SK-N-SH (cell line): ENCODE results near the gene HOXA5. TPM values are rescaled to one million over a fixed set of nuclear protein-coding genes. Genes with fewer than 3 reads are reported as not detected.
A peak's percentile ranks its signal among the peaks of the same experiment; 100 is the strongest.

Experiments
- CTCF ChIA-PET: fragments of 300-600, 350-600 bp; formaldehyde crosslinking; extraction: SDS; loops from one replicate; lab custom pipeline; 2021; lab: Yijun Ruan, JAX
- POLR2A ChIA-PET: fragments of 350-600 bp; sonication (Branson Sonifier 250); formaldehyde crosslinking; extraction: SDS; loops from one replicate; lab custom pipeline; 2020; ENCODE audit warnings: antibody characterized with exemption, inconsistent platforms; lab: Yijun Ruan, JAX
- DNase-seq: peaks from one replicate; pipeline ENCODE4 v3.0.0; 2012
- H2AFZ ChIP-seq: fragments of 200-600 bp; sonication (generic); 2 replicates; pipeline ENCODE4 v1.8.1; 2016; ENCODE audit warnings: antibody characterized with exemption, mild to moderate bottlenecking, low read depth
- H3F3A ChIP-seq: fragments of 200-600 bp; sonication (generic); replicated peaks from 2 replicates; pipeline ENCODE3; 2016; ENCODE audit warnings: antibody characterized with exemption, mild to moderate bottlenecking; ENCODE audit not compliant: insufficient read depth
- H3K27ac ChIP-seq, 2 experiments: fragments of 200-500 bp in 1 of 2; fragments of 200-600 bp in 1 of 2; sonication (Bioruptor generic) in 1 of 2; sonication (generic), shearing (Covaris generic) in 1 of 2; 2 replicates each; pipeline versions ENCODE4 v1.5.1 to v1.6.1; 2014 to 2016; ENCODE audit warnings: low read depth in 2 of 2, inconsistent platforms in 1 of 2, low read length in 1 of 2, mild to moderate bottlenecking in 1 of 2, mixed read lengths in 1 of 2
- H3K27me3 ChIP-seq: fragments of 200-600 bp; sonication (generic), shearing (Covaris generic); 2 replicates; pipeline ENCODE4 v1.6.1; 2016; ENCODE audit warnings: mixed run types; ENCODE audit not compliant: insufficient read depth
- H3K36me3 ChIP-seq, 2 experiments: fragments of 200-500 bp in 1 of 2; fragments of 200-600 bp in 1 of 2; sonication (Bioruptor generic) in 1 of 2; sonication (generic) in 1 of 2; replicated peaks in 1 of 2; 2 replicates each; pipeline versions ENCODE3 to v1.5.1; 2014 to 2016; ENCODE audit warnings: low read length in 1 of 2, mild to moderate bottlenecking in 1 of 2; ENCODE audit not compliant: insufficient read depth in 2 of 2, control insufficient read depth in 1 of 2
- H3K4me1 ChIP-seq, 2 experiments: fragments of 200-500 bp in 1 of 2; fragments of 200-600 bp in 1 of 2; sonication (Bioruptor generic) in 1 of 2; sonication (generic), shearing (Covaris generic) in 1 of 2; 2 replicates each; pipeline versions ENCODE4 v1.5.1 to v1.6.1; 2014 to 2016; ENCODE audit warnings: low read depth in 1 of 2, low read length in 1 of 2, mixed run types in 1 of 2; ENCODE audit not compliant: insufficient read depth in 2 of 2, control insufficient read depth in 1 of 2
- H3K4me2 ChIP-seq: fragments of 200-600 bp; sonication (generic), shearing (Covaris generic); 2 replicates; pipeline ENCODE4 v1.6.1; 2017; ENCODE audit warnings: mixed run types
- H3K4me3 ChIP-seq, 2 experiments: fragments of 200-500 bp in 1 of 2; fragments of 200-600 bp in 1 of 2; sonication (Bioruptor generic) in 1 of 2; sonication (generic), shearing (Covaris generic) in 1 of 2; 2 replicates each; pipeline versions ENCODE4 v1.5.1 to v1.8.1; 2014 to 2016; ENCODE audit warnings: low read depth in 2 of 2, inconsistent platforms in 1 of 2, low read length in 1 of 2, mild to moderate bottlenecking in 1 of 2, mixed read lengths in 1 of 2, moderate library complexity in 1 of 2
- H3K79me2 ChIP-seq: fragments of 200-600 bp; sonication (generic); 2 replicates; pipeline ENCODE4 v1.8.1; 2017; ENCODE audit warnings: mild to moderate bottlenecking; ENCODE audit not compliant: insufficient read depth
- H3K9ac ChIP-seq: fragments of 200-600 bp; sonication (generic); 2 replicates; pipeline ENCODE4 v1.6.1; 2017; ENCODE audit warnings: mixed run types
- H3K9me2 ChIP-seq: fragments of 200-600 bp; sonication (generic); 2 replicates; pipeline ENCODE4 v1.6.1; 2017; ENCODE audit warnings: mixed run types
- H3K9me3 ChIP-seq: fragments of 200-600 bp; sonication (generic); 2 replicates; pipeline ENCODE4 v1.6.1; 2017; ENCODE audit warnings: mixed run types, mild to moderate bottlenecking, moderate library complexity
- H4K20me1 ChIP-seq: fragments of 200-600 bp; sonication (generic); 2 replicates; pipeline ENCODE4 v1.6.1; 2017; ENCODE audit warnings: mild to moderate bottlenecking, mixed run types; ENCODE audit not compliant: insufficient read depth
- CHD2 ChIP-seq: fragments of 150-350 bp; IDR thresholded peaks from 2 replicates; pipeline ENCODE4 v1.6.1; 2018; ENCODE audit warnings: low read length; ENCODE audit not compliant: partially characterized antibody
- CTCF ChIP-seq: fragments of 200-600 bp; sonication (generic); IDR thresholded peaks from 2 replicates; pipeline ENCODE4 v1.6.1; 2017; ENCODE audit warnings: antibody characterized with exemption, mild to moderate bottlenecking, moderate library complexity
- ELF1 ChIP-seq: IDR thresholded peaks from 2 replicates; pipeline ENCODE4 v1.4.0; 2012
- EZH2phosphoT487 ChIP-seq: fragments of 200-600 bp; sonication (generic); IDR thresholded peaks from 2 replicates; pipeline ENCODE4 v1.6.1; 2017; ENCODE audit warnings: low read depth, mixed run types, mild to moderate bottlenecking, antibody characterized with exemption, moderate library complexity, borderline replicate concordance
- FOXM1 ChIP-seq: IDR thresholded peaks from 2 replicates; pipeline ENCODE4 v1.4.0; 2012; ENCODE audit warnings: low read depth, mild to moderate bottlenecking
- GABPA ChIP-seq: IDR thresholded peaks from 2 replicates; pipeline ENCODE4 v1.4.0; 2012; ENCODE audit warnings: low read depth, mild to moderate bottlenecking
- GATA2 ChIP-seq: sonication (generic); formaldehyde crosslinking; IDR thresholded peaks from 2 replicates; pipeline ENCODE4 v1.5.0; 2020; ENCODE audit warnings: mild to moderate bottlenecking, missing genetic modification reagents
- IRF3 ChIP-seq: fragments of 150-350 bp; IDR thresholded peaks from 2 replicates; pipeline ENCODE4 v1.6.1; 2016; ENCODE audit warnings: mild to moderate bottlenecking, low read depth, low read length
- JUND ChIP-seq: IDR thresholded peaks from 2 replicates; pipeline ENCODE4 v1.4.0; 2012
- MXI1 ChIP-seq: IDR thresholded peaks from 2 replicates; pipeline ENCODE4 v1.6.1; 2012; ENCODE audit warnings: mild to moderate bottlenecking, low read depth, low read length, improper control_type of control experiment
- NRF1 ChIP-seq: IDR thresholded peaks from 2 replicates; pipeline ENCODE4 v1.6.1; 2012; ENCODE audit warnings: low read depth, mild to moderate bottlenecking, low read length
- PBX3 ChIP-seq: IDR thresholded peaks from 2 replicates; pipeline ENCODE4; 2012
- POLR2AphosphoS5 ChIP-seq: IDR thresholded peaks from 2 replicates; pipeline ENCODE4 v1.6.1; 2012; ENCODE audit warnings: low read depth, low read length
- RAD21 ChIP-seq: IDR thresholded peaks from 2 replicates; pipeline ENCODE4 v1.6.1; 2012; ENCODE audit warnings: mild to moderate bottlenecking, low read length
- RCOR1 ChIP-seq: fragments of 150-350 bp; IDR thresholded peaks from 2 replicates; pipeline ENCODE4 v1.6.1; 2017; ENCODE audit warnings: antibody characterized with exemption, low read length
- RFX5 ChIP-seq: IDR thresholded peaks from 2 replicates; pipeline ENCODE4 v1.6.1; 2012; ENCODE audit warnings: mild to moderate bottlenecking, improper control_type of control experiment, low read length
- SMC3 ChIP-seq: IDR thresholded peaks from 2 replicates; pipeline ENCODE4 v1.6.1; 2012; ENCODE audit warnings: low read depth, low read length, improper control_type of control experiment
- TAF1 ChIP-seq: IDR thresholded peaks from 2 replicates; pipeline ENCODE4 v1.6.1; 2012; ENCODE audit warnings: low read depth, mild to moderate bottlenecking, low read length, moderate library complexity, borderline replicate concordance
- TCF12 ChIP-seq: IDR thresholded peaks from 2 replicates; pipeline ENCODE4 v1.4.0; 2012
- USF1 ChIP-seq: IDR thresholded peaks from 2 replicates; pipeline ENCODE4 v1.4.0; 2012; ENCODE audit warnings: low read depth, borderline replicate concordance
- WGBS: methylation state at CpG from one replicate; pipeline ENCODE4 v1.1.6; 2017; ENCODE audit warnings: low lambda C conversion rate; 5-methylcytosine and 5-hydroxymethylcytosine counted together
- polyA plus RNA-seq, 3 experiments: library from polyadenylated mRNA; depleted of rRNA; stranded (reverse); fragments of >200 nt; gene quantifications; 2 replicates each; pipeline ENCODE4 v1.2.3, GENCODE V29; 2012

The HOXA5 gene
- polyA plus RNA-seq, 1 of the 3 experiments (the other 2 are of a cell fraction), result not detected

- TF ChIP-seq JUND, result no peak
- TF ChIP-seq NRF1, result no peak
- TF ChIP-seq POLR2AphosphoS5, result no peak
- TF ChIP-seq EZH2phosphoT487, result 0 out of 2 replicates have a peak, but pooled peaks have one; percentile 54
- H3K4me1 ChIP-seq, result peaks cover 4 to 7% of the 10 kb centered on the region in 2 experiments; a peak in 1 of 4 replicates
- no peaks in the 10 kb centered on the region for H3K9me3 ChIP-seq
- no peak overlapping the region for H3K4me3 ChIP-seq
- H3K9ac ChIP-seq, result no peak overlapping the region
- POLR2A ChIA-PET, result no interaction called here
- H3K9me2 ChIP-seq, result no peaks in the 10 kb centered on the region
- WGBS, result 12% methylated on average over 4 of the region's 4 CpGs
- H3K36me3 ChIP-seq, result no peaks in the 10 kb centered on the region
- no peaks in the 10 kb centered on the region for H3K79me2 ChIP-seq
- H4K20me1 ChIP-seq, result peaks cover 30% of the 10 kb centered on the region
- H3K27ac ChIP-seq, result no peak overlapping the region
- CTCF ChIA-PET, result interaction anchor here (0.7 to 10.7 kb wide), 14 partner anchors 8 to 910 kb away, joined by 3 to 84 read pairs (median 5); partner anchors contain the start of gene HOXA3
- H3F3A ChIP-seq, result peaks cover 11% of the 10 kb centered on the region
- no peak overlapping the region for H3K4me2 ChIP-seq
- peaks cover 100% of the 10 kb centered on the region for H3K27me3 ChIP-seq
- H2AFZ ChIP-seq, result no peak overlapping the region
- DNase-seq, result no peak
Measured at GRCh38 chr7:27186668-27187474, 43.4 kb upstream of the HOXA5 start.

- ChIA-PET CTCF (interaction anchor here (0.7 to 10.7 kb wide), 10 partner anchors 8 to 911 kb away, joined by 3 to 84 read pairs (median 6); no protein-coding TSS in a partner anchor), POLR2A (no interaction called here)
- Histone ChIP-seq H4K20me1 (peaks cover 30% of the 10 kb centered on the region), H2AFZ (no peak overlapping the region), H3K4me1 (peaks cover 4 to 7% of the 10 kb centered on the region in 2 experiments; a peak in 1 of 4 replicates), H3K9me3 (no peaks in the 10 kb centered on the region), H3K27ac (no peak overlapping the region), H3K36me3 (no peaks in the 10 kb centered on the region), H3K9ac (no peak overlapping the region), H3K4me2 (no peak overlapping the region), H3K4me3 (no peak overlapping the region), H3K9me2 (no peaks in the 10 kb centered on the region), H3K27me3 (peaks cover 98% of the 10 kb centered on the region), H3K79me2 (no peaks in the 10 kb centered on the region), H3F3A (peaks cover 11% of the 10 kb centered on the region)
- WGBS, result 18% methylated on average over 22 of the region's 24 CpGs
- no peak for DNase-seq
- no peak for TF ChIP-seq GABPA
- no peak for TF ChIP-seq GATA2
- TF ChIP-seq USF1, result no peak
- no peak for TF ChIP-seq RAD21
- TF ChIP-seq RCOR1, result no peak
- TF ChIP-seq CTCF, result no peak
- TF ChIP-seq JUND, result no peak
- no peak for TF ChIP-seq IRF3
- no peak for TF ChIP-seq PBX3
- no peak for TF ChIP-seq SMC3
- TF ChIP-seq CHD2, result no peak
- no peak for TF ChIP-seq MXI1
- no peak for TF ChIP-seq TAF1
- TF ChIP-seq TCF12, result no peak
- TF ChIP-seq FOXM1, result no peak
- no peak for TF ChIP-seq ELF1
- TF ChIP-seq RFX5, result no peak
Measured at GRCh38 chr7:27185854-27186667, 42.6 kb upstream of the HOXA5 start.
